ENCODE measurements around the gene OGA. TPM values are rescaled to one million over a fixed set of nuclear protein-coding genes. Genes with fewer than 3 reads are reported as not detected.

The OGA gene
- total and polyA plus RNA-seq, 2 donors (not counting 1 experiment from before 2014, with no cell fraction given), result 128 to 418 TPM

- no peak overlapping the region for H3K4me2 ChIP-seq (replicated peaks; ENCODE audit: low read depth, low read length, poor library complexity, severe bottlenecking)
- POLR2A ChIA-PET, result no interaction called here
- H3K79me2 ChIP-seq (ENCODE audit: control insufficient read depth, insufficient read depth, low read length), result no peaks in the 10 kb centered on the region
- no peak overlapping the region for H3K27ac Mint-ChIP-seq
- no peak overlapping the region for H3K27ac ChIP-seq (ENCODE audit: low read length in 2 of 2)
- no peaks in the 10 kb centered on the region for H3K9me3 Mint-ChIP-seq (ENCODE audit: insufficient read depth)
- no peaks in the 10 kb centered on the region for H3K4me1 ChIP-seq (ENCODE audit: control insufficient read depth in 2 of 2, insufficient read depth in 2 of 2, low read length in 2 of 2)
- intact Hi-C loops (cut with micrococcal nuclease), result no loop called here
- H3K4me3 Mint-ChIP-seq, result no peak overlapping the region
- H4K20me1 ChIP-seq (ENCODE audit: control insufficient read depth, insufficient read depth, low read length, poor library complexity, severe bottlenecking), result no peaks in the 10 kb centered on the region
- 88% methylated on average over 8 of the region's 10 CpGs for WGBS (ENCODE audit: insufficient coverage)
- ATAC-seq (ENCODE audit: low read depth), result no peak
- no peak overlapping the region for H2AFZ ChIP-seq (ENCODE audit: insufficient read depth, low read depth, low read length, poor library complexity, severe bottlenecking)
- H3K9ac ChIP-seq (ENCODE audit: low read length), result no peak overlapping the region
- H3K9me3 ChIP-seq (ENCODE audit: control extremely low read depth in 1 of 3, control insufficient read depth in 2 of 3, insufficient read depth in 1 of 3, low read length in 2 of 3), result peaks cover 0 to 2% (median 0%) of the 10 kb centered on the region in 3 donors
- CTCF ChIA-PET, result no interaction called here
- no peaks in the 10 kb centered on the region for H3K4me1 Mint-ChIP-seq
- H3K36me3 ChIP-seq (replicated peaks in 1 of 2; ENCODE audit: control extremely low read depth in 1 of 2, control insufficient read depth in 1 of 2, extremely low read depth in 1 of 2, insufficient read depth in 2 of 2, low read length in 1 of 2), result no peaks in the 10 kb centered on the region
- no peak for DNase-seq
- no peak for TF ChIP-seq EZH2 (IDR thresholded peaks at IDR 0.05; ENCODE audit: borderline replicate concordance, insufficient read depth, low read depth, low read length, poor library complexity, severe bottlenecking)
- TF ChIP-seq CTCF (IDR thresholded peaks at IDR 0.05), result no peak
- H3K27me3 ChIP-seq (replicated peaks in 1 of 4; ENCODE audit: control extremely low read depth in 1 of 4, control insufficient read depth in 3 of 4, insufficient read depth in 4 of 4, low read length in 3 of 4), result peaks cover 0 to 4% (median 0%) of the 10 kb centered on the region in 4 experiments
- H3K4me3 ChIP-seq (ENCODE audit: control extremely low read depth in 1 of 5, extremely low read depth in 1 of 5, insufficient read depth in 1 of 5, low read depth in 2 of 5, low read length in 4 of 5), result no peak overlapping the region
- H3K27me3 Mint-ChIP-seq, result peaks cover 40% of the 10 kb centered on the region
These were observed 55.0 kb downstream of the OGA start for GRCh38 chr10:101763141-101763846.

GRCh38 chr10:101762736-101763135 lies 55.5 kb downstream of the OGA start:
- Mint-ChIP-seq H3K27ac (no peak overlapping the region), H3K4me3 (no peak overlapping the region), H3K27me3 (peaks cover 42% of the 10 kb centered on the region), H3K9me3 (ENCODE audit: insufficient read depth) (no peaks in the 10 kb centered on the region), H3K4me1 (no peaks in the 10 kb centered on the region)
- 91% methylated on average over 5 of the region's 5 CpGs for WGBS (ENCODE audit: insufficient coverage)
- POLR2A ChIA-PET, result no interaction called here
- TF ChIP-seq CTCF (IDR thresholded peaks at IDR 0.05) (no peak), EZH2 (IDR thresholded peaks at IDR 0.05; ENCODE audit: borderline replicate concordance, insufficient read depth, low read depth, low read length, poor library complexity, severe bottlenecking) (no peak)
- H2AFZ ChIP-seq (ENCODE audit: insufficient read depth, low read depth, low read length, poor library complexity, severe bottlenecking), result no peak overlapping the region
- no peak for ATAC-seq (ENCODE audit: low read depth)
- peaks cover 0 to 2% (median 0%) of the 10 kb centered on the region in 3 donors for H3K9me3 ChIP-seq (ENCODE audit: control extremely low read depth in 1 of 3, control insufficient read depth in 2 of 3, insufficient read depth in 1 of 3, low read length in 2 of 3)
- peaks cover 0 to 4% (median 0%) of the 10 kb centered on the region in 4 experiments for H3K27me3 ChIP-seq (replicated peaks in 1 of 4; ENCODE audit: control extremely low read depth in 1 of 4, control insufficient read depth in 3 of 4, insufficient read depth in 4 of 4, low read length in 3 of 4)
- H3K4me2 ChIP-seq (replicated peaks; ENCODE audit: low read depth, low read length, poor library complexity, severe bottlenecking), result no peak overlapping the region
- no peak overlapping the region for H3K4me3 ChIP-seq (ENCODE audit: control extremely low read depth in 1 of 5, extremely low read depth in 1 of 5, insufficient read depth in 1 of 5, low read depth in 2 of 5, low read length in 4 of 5)
- no peak overlapping the region for H3K9ac ChIP-seq (ENCODE audit: low read length)
- no peaks in the 10 kb centered on the region for H3K4me1 ChIP-seq (ENCODE audit: control insufficient read depth in 2 of 2, insufficient read depth in 2 of 2, low read length in 2 of 2)
- intact Hi-C loops (cut with micrococcal nuclease), result no loop called here
- H3K27ac ChIP-seq (ENCODE audit: low read length in 2 of 2), result no peak overlapping the region
- CTCF ChIA-PET, result no interaction called here
- no peak for DNase-seq
- H3K79me2 ChIP-seq (ENCODE audit: control insufficient read depth, insufficient read depth, low read length), result no peaks in the 10 kb centered on the region
- no peaks in the 10 kb centered on the region for H3K36me3 ChIP-seq (replicated peaks in 1 of 2; ENCODE audit: control extremely low read depth in 1 of 2, control insufficient read depth in 1 of 2, extremely low read depth in 1 of 2, insufficient read depth in 2 of 2, low read length in 1 of 2)
- no peaks in the 10 kb centered on the region for H4K20me1 ChIP-seq (ENCODE audit: control insufficient read depth, insufficient read depth, low read length, poor library complexity, severe bottlenecking)

Data from B cell (primary cell).